HepG2 (cell line): Measurements from ENCODE around the gene TBCB. TPM values are rescaled to one million over a fixed set of nuclear protein-coding genes. Genes with fewer than 3 reads are reported as not detected.
A peak's percentile ranks its signal among the peaks of the same experiment; 100 is the strongest.

Experiments used
- ATAC-seq: fragments of 200-7000 bp; cut with Tn5 transposase; 3 replicates; pipeline ENCODE4 v1.9.1; 2020; ENCODE audit warnings: mild to moderate bottlenecking, moderate library complexity
- BruUV-seq: library from RNA; stranded (reverse); fragments of 400-500 nt; replicated peaks from 2 replicates; lab custom pipeline; 2021; lab: Mats Ljungman, UMichigan
- CTCF ChIA-PET: fragments of 300-600 bp; formaldehyde crosslinking; extraction: SDS; loops from one replicate; lab custom pipeline; 2021; ENCODE audit warnings: low total read pairs, inconsistent platforms, low intra/inter-chr PET ratio; lab: Yijun Ruan, JAX
- POLR2A ChIA-PET: fragments of 350-600 bp; sonication (Branson Sonifier 250); formaldehyde crosslinking; loops from one replicate; lab custom pipeline; 2020; ENCODE audit warnings: antibody characterized with exemption, inconsistent platforms; lab: Yijun Ruan, JAX
- DNase-seq: peaks from one replicate; pipeline ENCODE4 v3.0.0-alpha.2; 2015; ENCODE audit warnings: low spot score
- FAIRE-seq: peaks from 3 replicates; lab custom pipeline; 2011; peaks lifted over from hg19 to GRCh38; lab: Jason Lieb, UNC
- H2AFZ ChIP-seq: one replicate; pipeline ENCODE4 v1.6.1; 2011; ENCODE audit warnings: low read length, inconsistent platforms
- H3K27ac ChIP-seq: fragments of 300-600 bp; 3 replicates; pipeline ENCODE4 v1.8.0; 2011; ENCODE audit warnings: mixed run types, mild to moderate bottlenecking, mixed read lengths, low read length, inconsistent platforms; ENCODE audit not compliant: insufficient read depth; ENCODE audit errors: extremely low read length
- H3K27me3 ChIP-seq, 2 experiments: fragments of 200-600 bp in 1 of 2; 2 replicates in 1 of 2; 3 replicates in 1 of 2; pipeline versions ENCODE4 v1.6.0 to v1.8.0; 2011; ENCODE audit warnings: low read length in 2 of 2, mild to moderate bottlenecking in 2 of 2, moderate library complexity in 2 of 2, inconsistent platforms in 1 of 2; ENCODE audit not compliant: insufficient read depth in 2 of 2, control insufficient read depth in 1 of 2
- H3K36me3 ChIP-seq, 2 experiments: fragments of 200-600 bp in 1 of 2; replicated peaks in 1 of 2; 2 replicates in 1 of 2; 3 replicates in 1 of 2; pipeline versions ENCODE4 v1.5.1 to v1.8.0; 2011; ENCODE audit warnings: low read length in 2 of 2, inconsistent platforms in 1 of 2; ENCODE audit not compliant: insufficient read depth in 2 of 2, control insufficient read depth in 1 of 2
- H3K4me1 ChIP-seq: 2 replicates; pipeline ENCODE4 v1.5.1; 2012; ENCODE audit warnings: low read length, inconsistent platforms; ENCODE audit not compliant: insufficient read depth
- H3K4me2 ChIP-seq: 2 replicates; pipeline ENCODE4 v1.6.0; 2011; ENCODE audit warnings: low read depth, low read length, inconsistent platforms
- H3K4me3 ChIP-seq, 3 experiments: fragments of 200-600 bp in 1 of 3; sonication (generic), shearing (Covaris generic) in 1 of 3; replicated peaks in 1 of 3; 2 replicates each; pipeline ENCODE4 v1.5.1; 2011 to 2016; ENCODE audit warnings: low read length in 3 of 3, inconsistent platforms in 2 of 3, low read depth in 2 of 3, mild to moderate bottlenecking in 2 of 3, control low read depth in 1 of 3, mixed read lengths in 1 of 3; ENCODE audit not compliant: insufficient read depth in 1 of 3
- H3K79me2 ChIP-seq: one replicate; pipeline ENCODE4 v1.6.1; 2011; ENCODE audit warnings: low read length, inconsistent platforms; ENCODE audit not compliant: insufficient read depth
- H3K9ac ChIP-seq: 2 replicates; pipeline ENCODE4 v1.6.0; 2011; ENCODE audit warnings: mild to moderate bottlenecking, low read depth, low read length, inconsistent platforms; ENCODE audit not compliant: insufficient read depth
- H3K9me3 ChIP-seq: 2 replicates; pipeline ENCODE4 v1.5.1; 2012; ENCODE audit warnings: mild to moderate bottlenecking, low read length
- H4K20me1 ChIP-seq: 2 replicates; pipeline ENCODE4 v1.6.0; 2011; ENCODE audit warnings: inconsistent platforms, mild to moderate bottlenecking, low read length, moderate library complexity; ENCODE audit not compliant: insufficient read depth
- ZNF614 ChIP-seq: IDR thresholded peaks from 2 replicates; pipeline ENCODE4 v1.6.1; 2018; ENCODE audit warnings: missing biosample characterization, missing genetic modification reagents, inconsistent platforms, borderline replicate concordance
- ZNF691 ChIP-seq: sonication (generic); formaldehyde crosslinking; IDR thresholded peaks from 2 replicates; pipeline ENCODE4 v1.4.0; 2020; ENCODE audit warnings: missing genetic modification reagents, low read depth, mild to moderate bottlenecking, borderline replicate concordance
- ZNF770 ChIP-seq: sonication (generic); formaldehyde crosslinking; IDR thresholded peaks from 2 replicates; pipeline ENCODE4 v1.5.0; 2020; ENCODE audit warnings: mild to moderate bottlenecking, missing genetic modification reagents
- WGBS: methylation state at CpG from one replicate; pipeline ENCODE4 v1.1.6; 2017; ENCODE audit warnings: low lambda C conversion rate; 5-methylcytosine and 5-hydroxymethylcytosine counted together
- in situ Hi-C: cut with HindIII; loops from 2 replicates; pipeline ENCODE4 v1.10.0; 2017; ENCODE audit warnings: low pct_unique_long_range_greater_than_20kb; ENCODE audit not compliant: extremely low pct_ligation_motif_present
- intact Hi-C: fragments of 100-400 bp; cut with micrococcal nuclease; formaldehyde crosslinking; loops from one replicate; pipeline ENCODE4 v1.10.0; 2022; ENCODE audit not compliant: unreplicated experiment
- polyA plus RNA-seq, 8 experiments: library from polyadenylated mRNA; depleted of rRNA in 3 of 8; stranded (reverse) in 7 of 8; unstranded in 1 of 8; fragments of >200 nt; fragmentation: Illumina TruSeq in 4 of 8; extraction: Trizol in 4 of 8; gene quantifications; 2 replicates each; pipeline versions ENCODE4 v1.2.1 to v1.2.3, GENCODE V29; 2011 to 2016; ENCODE audit warnings: low read depth in 4 of 8, missing spikeins in 1 of 8, mixed read lengths in 1 of 8; ENCODE audit not compliant: insufficient read depth in 1 of 8
- total RNA-seq, 5 experiments: library from RNA; depleted of rRNA; stranded (reverse); fragments of >200 nt; fragmentation: Illumina TruSeq; extraction: Trizol; gene quantifications; 2 replicates each; pipeline ENCODE4 v1.2.3, GENCODE V29; 2016; ENCODE audit warnings: low read depth in 1 of 5

TBCB gene
- total and polyA plus RNA-seq, 2 of the 13 experiments (the other 11 are each of a cell fraction or from before 2014, with no cell fraction given), result 271 to 276 TPM

- 94% methylated on average over 10 of the region's 10 CpGs for whole genome bisulfite sequencing
- CTCF ChIA-PET, result no interaction called here
- no peak overlapping the region for H3K27ac ChIP-seq
- BruUV-seq, result no TSS peak
- H3K9me3 ChIP-seq, result no peaks in the 10 kb centered on the region
- TF ChIP-seq ZNF770 (CRISPR knock-in tag) (peak; percentile 61; the same call in 1 of the 2 replicates), ZNF691 (CRISPR knock-in tag) (no peak), ZNF614 (CRISPR knock-in tag) (no peak)
- TF ChIP-seq, all 625 proteins: peak for 1
- Histone ChIP-seq H3K4me2 (no peak overlapping the region), H3K4me1 (no peaks in the 10 kb centered on the region), H3K79me2 (no peaks in the 10 kb centered on the region), H3K27me3 (no peaks in the 10 kb centered on the region), H3K36me3 (peaks cover 10 to 25% of the 10 kb centered on the region in 2 experiments; a peak in 4 of 5 replicates), H2AFZ (no peak overlapping the region), H3K9ac (no peak overlapping the region), H3K4me3 (no peak overlapping the region), H4K20me1 (no peaks in the 10 kb centered on the region)
- no peak for ATAC-seq
- POLR2A ChIA-PET, result interaction anchor here (2.1 kb wide), 1 partner anchor 25 kb away, joined by 5 read pairs; no protein-coding TSS in a partner anchor
- intact Hi-C loops (no loop called here), in situ Hi-C loops (no loop called here)
- no peak for FAIRE-seq
- no peak for DNase-seq
These were observed 37.9 kb downstream of the TBCB start for GRCh38 chr19:36153126-36153525.
